GM12892 (cell line): Measurements from ENCODE around the gene NAP1L4.

Source experiments
- POLR2A ChIP-seq: IDR thresholded peaks from 2 replicates; pipeline ENCODE4 v1.6.1; 2011; ENCODE audit warnings: low read depth, low read length, control low read depth
- POLR2AphosphoS5 ChIP-seq: IDR thresholded peaks from 2 replicates; pipeline ENCODE4 v1.6.1; 2011; ENCODE audit warnings: low read depth, low read length, control low read depth

DNA sequence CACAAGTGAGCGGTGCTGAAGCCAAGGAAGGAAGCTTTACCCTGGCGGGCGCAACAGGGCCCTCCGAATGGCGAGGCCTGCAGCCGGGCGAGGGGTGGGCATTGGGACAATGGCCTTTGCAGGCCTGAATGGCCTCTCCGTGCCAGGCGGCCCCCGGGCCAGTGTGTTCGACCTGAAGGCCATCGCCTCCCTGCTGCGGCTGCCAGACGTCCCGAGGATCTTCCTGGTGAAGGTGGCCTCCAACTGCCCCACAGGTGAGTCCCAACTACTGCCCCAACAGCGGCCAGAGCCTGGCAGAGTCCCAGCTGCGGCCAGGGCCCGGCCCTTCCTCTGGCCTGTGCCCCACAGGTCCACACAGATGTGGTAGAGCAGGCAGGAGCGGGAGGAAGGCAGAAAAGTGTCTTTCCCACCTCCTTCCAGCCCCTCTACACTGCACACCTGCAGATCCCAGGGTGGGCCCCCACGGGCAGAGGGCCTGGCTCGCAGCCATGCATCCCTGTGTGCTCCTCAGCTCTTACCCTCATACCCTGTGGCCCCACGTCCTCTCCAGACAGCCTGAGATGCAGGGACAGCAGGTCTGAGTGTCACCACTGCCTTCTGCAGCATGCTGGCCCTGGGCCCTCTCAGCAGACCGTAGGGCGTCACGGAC lies 74.2 kb downstream of the NAP1L4 start:
- TF ChIP-seq POLR2A (no peak), POLR2AphosphoS5 (no peak)
